ENCODE results near the gene TMEM54. TPM values are rescaled to one million over a fixed set of nuclear protein-coding genes. Genes with fewer than 3 reads are reported as not detected.

TMEM54 gene
- total and polyA plus RNA-seq, 2 experiments from 2014 or later, result 11.2 to 11.7 TPM

GRCh38 chr1:32888134-32888533 is 13.1 kb downstream of the TMEM54 start:
- Mint-ChIP-seq H3K4me3 (no peak overlapping the region), H3K9me3 (peaks cover 5% of the 10 kb centered on the region; the same call in 2 of the 3 replicates), H3K27ac (no peak overlapping the region), H3K27me3 (ENCODE audit: insufficient read depth, low read depth, poor library complexity) (peaks cover 47% of the 10 kb centered on the region), H3K4me1 (peaks cover 23% of the 10 kb centered on the region), H3K36me3 (ENCODE audit: low read depth) (peaks cover 8% of the 10 kb centered on the region; the same call in 1 of the 3 replicates)
- Histone ChIP-seq H3K36me3 (ENCODE audit: insufficient read depth) (no peaks in the 10 kb centered on the region), H3K27ac (ENCODE audit: low read depth) (no peak overlapping the region), H3K4me3 (no peak overlapping the region), H3F3A (replicated peaks; ENCODE audit: low read depth) (peaks cover 7% of the 10 kb centered on the region; the same call in 1 of the 2 replicates), H3K79me2 (replicated peaks; ENCODE audit: insufficient read depth) (no peaks in the 10 kb centered on the region), H3K27me3 (ENCODE audit: insufficient read depth) (peaks cover 64% of the 10 kb centered on the region), H3K4me2 (no peak overlapping the region), H3K4me1 (ENCODE audit: insufficient read depth) (peaks cover 10% of the 10 kb centered on the region), H4K20me1 (replicated peaks; ENCODE audit: insufficient read depth) (peaks cover 6% of the 10 kb centered on the region), H3K9me2 (ENCODE audit: insufficient read depth) (no peaks in the 10 kb centered on the region), H2AFZ (no peak overlapping the region)
- no peak for ATAC-seq
- no peak for TF ChIP-seq CTCF (conservative IDR thresholded peaks at IDR 0.05; ENCODE audit: low read depth in 2 of 2)
- TF ChIP-seq EZH2phosphoT487 (IDR thresholded peaks at IDR 0.05; ENCODE audit: unreplicated experiment), result no peak
- TF ChIP-seq CREB1 (CRISPR knock-in tag; IDR thresholded peaks at IDR 0.05; ENCODE audit: low read depth), result no peak
- TF ChIP-seq STAT1 (IDR thresholded peaks at IDR 0.05; ENCODE audit: unreplicated experiment), result no peak
- TF ChIP-seq JUNB (IDR thresholded peaks at IDR 0.05; ENCODE audit: unreplicated experiment), result no peak
- no peak for TF ChIP-seq REST (IDR thresholded peaks at IDR 0.05; ENCODE audit: unreplicated experiment)
- TF ChIP-seq ETS1 (IDR thresholded peaks at IDR 0.05), result no peak
- TF ChIP-seq ZNF462 (CRISPR knock-in tag; IDR thresholded peaks at IDR 0.05), result no peak
- TF ChIP-seq POLR2AphosphoS5 (IDR thresholded peaks at IDR 0.05; ENCODE audit: low read depth), result no peak
- no peak for TF ChIP-seq NANOG (IDR thresholded peaks at IDR 0.05; ENCODE audit: borderline replicate concordance)
- no peak for TF ChIP-seq ZNF114 (CRISPR knock-in tag; IDR thresholded peaks at IDR 0.05)
- TF ChIP-seq EZH2 (IDR thresholded peaks at IDR 0.05; ENCODE audit: low read depth, unreplicated experiment), result no peak
- no peak for TF ChIP-seq ZNF331 (CRISPR knock-in tag; IDR thresholded peaks at IDR 0.05; ENCODE audit: low read depth)
- DNase-seq (ENCODE audit: low spot score), result no peak
